Measurements from ENCODE around the gene EIF3I. TPM values are rescaled to one million over a fixed set of nuclear protein-coding genes. Genes with fewer than 3 reads are reported as not detected.

EIF3I gene
- polyA plus RNA-seq, 2 of the 4 experiments (the other 2 are of a cell fraction), result 300 to 318 TPM

DNA sequence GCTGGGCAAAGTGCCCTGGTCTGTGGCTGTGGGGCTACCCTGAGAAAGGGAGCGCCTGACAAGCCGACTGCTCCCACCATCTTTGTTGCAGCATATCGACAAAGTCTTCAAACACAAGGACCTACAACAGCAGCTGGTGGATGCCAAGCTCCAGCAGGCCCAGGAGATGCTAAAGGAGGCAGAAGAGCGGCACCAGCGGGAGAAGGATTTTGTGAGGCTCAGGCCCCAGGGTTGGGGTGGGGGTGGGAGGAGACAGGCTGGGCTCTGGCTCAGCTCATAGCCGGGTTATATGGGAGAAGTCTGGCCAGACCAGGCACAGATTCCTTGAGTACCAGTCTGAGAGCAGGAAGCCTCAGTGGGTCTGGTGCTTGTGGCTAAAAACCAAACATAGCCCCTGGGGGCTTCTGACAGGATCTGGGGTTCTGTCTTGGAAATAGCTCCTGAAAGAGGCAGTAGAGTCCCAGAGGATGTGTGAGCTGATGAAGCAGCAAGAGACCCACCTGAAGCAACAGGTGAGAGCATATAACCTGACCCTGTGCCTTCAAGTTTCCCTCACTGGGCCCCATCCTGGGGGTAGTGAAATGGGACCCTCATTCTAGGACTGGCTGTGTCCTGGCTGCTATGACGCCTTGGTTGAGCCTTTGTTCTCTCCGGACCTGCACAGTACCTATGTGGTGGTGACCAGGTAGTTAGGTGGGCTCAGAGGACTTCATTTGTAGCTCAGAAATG, 29.8 kb upstream of the EIF3I start:
- 98% methylated on average over 8 of the region's 8 CpGs for WGBS (ENCODE audit: missing lambda C conversion rate)
- no peak overlapping the region for H3K4me2 ChIP-seq
- H3K27ac ChIP-seq, result no peak overlapping the region
- H3K9me3 ChIP-seq, result no peaks in the 10 kb centered on the region
- FAIRE-seq, result no peak
- no peak for DNase-seq (ENCODE audit: low read depth in 1 of 2, low spot score in 1 of 2)
- no peak for TF ChIP-seq NR3C1 (IDR thresholded peaks at IDR 0.05)
- no peak for TF ChIP-seq NPAS2 (CRISPR knock-in tag; IDR thresholded peaks at IDR 0.05; ENCODE audit: borderline replicate concordance)
- TF ChIP-seq, protein P1, sequence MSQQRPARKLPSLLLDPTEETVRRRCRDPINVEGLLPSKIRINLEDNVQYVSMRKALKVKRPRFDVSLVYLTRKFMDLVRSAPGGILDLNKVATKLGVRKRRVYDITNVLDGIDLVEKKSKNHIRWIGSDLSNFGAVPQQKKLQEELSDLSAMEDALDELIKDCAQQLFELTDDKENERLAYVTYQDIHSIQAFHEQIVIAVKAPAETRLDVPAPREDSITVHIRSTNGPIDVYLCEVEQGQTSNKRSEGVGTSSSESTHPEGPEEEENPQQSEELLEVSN (IDR thresholded peaks at IDR 0.05; ENCODE audit: borderline replicate concordance, low read depth), result no peak
- TF ChIP-seq CHD4 (IDR thresholded peaks at IDR 0.05; ENCODE audit: borderline replicate concordance), result no peak
- no peak for TF ChIP-seq BCL3 (IDR thresholded peaks at IDR 0.05)
- TF ChIP-seq HDAC2 (IDR thresholded peaks at IDR 0.05), result no peak
- no peak for TF ChIP-seq ZSCAN20 (CRISPR knock-in tag; IDR thresholded peaks at IDR 0.05)
- TF ChIP-seq BHLHE40 (IDR thresholded peaks at IDR 0.05; ENCODE audit: low read depth, low read length), result no peak
- no peak for TF ChIP-seq PHF8 (IDR thresholded peaks at IDR 0.05; ENCODE audit: borderline replicate concordance, low read depth)
- TF ChIP-seq, protein P2, sequence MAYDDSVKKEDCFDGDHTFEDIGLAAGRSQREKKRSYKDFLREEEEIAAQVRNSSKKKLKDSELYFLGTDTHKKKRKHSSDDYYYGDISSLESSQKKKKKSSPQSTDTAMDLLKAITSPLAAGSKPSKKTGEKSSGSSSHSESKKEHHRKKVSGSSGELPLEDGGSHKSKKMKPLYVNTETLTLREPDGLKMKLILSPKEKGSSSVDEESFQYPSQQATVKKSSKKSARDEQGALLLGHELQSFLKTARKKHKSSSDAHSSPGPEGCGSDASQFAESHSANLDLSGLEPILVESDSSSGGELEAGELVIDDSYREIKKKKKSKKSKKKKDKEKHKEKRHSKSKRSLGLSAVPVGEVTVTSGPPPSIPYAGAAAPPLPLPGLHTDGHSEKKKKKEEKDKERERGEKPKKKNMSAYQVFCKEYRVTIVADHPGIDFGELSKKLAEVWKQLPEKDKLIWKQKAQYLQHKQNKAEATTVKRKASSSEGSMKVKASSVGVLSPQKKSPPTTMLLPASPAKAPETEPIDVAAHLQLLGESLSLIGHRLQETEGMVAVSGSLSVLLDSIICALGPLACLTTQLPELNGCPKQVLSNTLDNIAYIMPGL (CRISPR knock-in tag; IDR thresholded peaks at IDR 0.05; ENCODE audit: borderline replicate concordance), result no peak
- TF ChIP-seq POLR2A (IDR thresholded peaks at IDR 0.05; ENCODE audit: low read length), result no peak
- no peak for TF ChIP-seq MAFK (IDR thresholded peaks at IDR 0.05; ENCODE audit: partially characterized antibody)
- TF ChIP-seq, protein P3, sequence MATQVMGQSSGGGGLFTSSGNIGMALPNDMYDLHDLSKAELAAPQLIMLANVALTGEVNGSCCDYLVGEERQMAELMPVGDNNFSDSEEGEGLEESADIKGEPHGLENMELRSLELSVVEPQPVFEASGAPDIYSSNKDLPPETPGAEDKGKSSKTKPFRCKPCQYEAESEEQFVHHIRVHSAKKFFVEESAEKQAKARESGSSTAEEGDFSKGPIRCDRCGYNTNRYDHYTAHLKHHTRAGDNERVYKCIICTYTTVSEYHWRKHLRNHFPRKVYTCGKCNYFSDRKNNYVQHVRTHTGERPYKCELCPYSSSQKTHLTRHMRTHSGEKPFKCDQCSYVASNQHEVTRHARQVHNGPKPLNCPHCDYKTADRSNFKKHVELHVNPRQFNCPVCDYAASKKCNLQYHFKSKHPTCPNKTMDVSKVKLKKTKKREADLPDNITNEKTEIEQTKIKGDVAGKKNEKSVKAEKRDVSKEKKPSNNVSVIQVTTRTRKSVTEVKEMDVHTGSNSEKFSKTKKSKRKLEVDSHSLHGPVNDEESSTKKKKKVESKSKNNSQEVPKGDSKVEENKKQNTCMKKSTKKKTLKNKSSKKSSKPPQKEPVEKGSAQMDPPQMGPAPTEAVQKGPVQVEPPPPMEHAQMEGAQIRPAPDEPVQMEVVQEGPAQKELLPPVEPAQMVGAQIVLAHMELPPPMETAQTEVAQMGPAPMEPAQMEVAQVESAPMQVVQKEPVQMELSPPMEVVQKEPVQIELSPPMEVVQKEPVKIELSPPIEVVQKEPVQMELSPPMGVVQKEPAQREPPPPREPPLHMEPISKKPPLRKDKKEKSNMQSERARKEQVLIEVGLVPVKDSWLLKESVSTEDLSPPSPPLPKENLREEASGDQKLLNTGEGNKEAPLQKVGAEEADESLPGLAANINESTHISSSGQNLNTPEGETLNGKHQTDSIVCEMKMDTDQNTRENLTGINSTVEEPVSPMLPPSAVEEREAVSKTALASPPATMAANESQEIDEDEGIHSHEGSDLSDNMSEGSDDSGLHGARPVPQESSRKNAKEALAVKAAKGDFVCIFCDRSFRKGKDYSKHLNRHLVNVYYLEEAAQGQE (IDR thresholded peaks at IDR 0.05), result no peak
- TF ChIP-seq ZC3H11A (IDR thresholded peaks at IDR 0.05), result no peak
- no peak for TF ChIP-seq TP53 (CRISPR knock-in tag; IDR thresholded peaks at IDR 0.05)
- no peak for TF ChIP-seq MYC (IDR thresholded peaks at IDR 0.05; ENCODE audit: borderline replicate concordance, low read length)
- no peak for TF ChIP-seq FOSL2 (IDR thresholded peaks at IDR 0.05)
- no peak for TF ChIP-seq FOSL2 (CRISPR knock-in tag; IDR thresholded peaks at IDR 0.05)
- no peak for TF ChIP-seq FOSB (CRISPR knock-in tag; IDR thresholded peaks at IDR 0.05)
- TF ChIP-seq TFCP2L1 (CRISPR knock-in tag; IDR thresholded peaks at IDR 0.05), result no peak
- ATAC-seq, result no peak
- H3K4me3 ChIP-seq, result no peak overlapping the region
- H3K4me1 ChIP-seq, result no peaks in the 10 kb centered on the region
- POLR2A ChIA-PET, result interaction anchor here (0.5 to 2.2 kb wide), 2 partner anchors 13 to 278 kb away, joined by 5 to 8 read pairs; partner anchors contain the start of gene TXLNA
- CTCF ChIA-PET, result interaction anchor here (0.5 to 1.1 kb wide), 4 partner anchors 9 to 277 kb away, joined by 3 to 5 read pairs (median 3); no protein-coding TSS in a partner anchor

Data from A549 (cell line).